GM08714 (cell line): ENCODE data around the gene TMED4.

Experiments
- H3K4me3 ChIP-seq: fragments of 200-500 bp; sonication (Bioruptor generic); 2 replicates; pipeline ENCODE4 v1.5.1; 2014; ENCODE audit warnings: mild to moderate bottlenecking, low read length, inconsistent platforms
- ZNF274 ChIP-seq: IDR thresholded peaks from 2 replicates; pipeline ENCODE4 v1.6.1; 2012; ENCODE audit warnings: mild to moderate bottlenecking, low read depth, low read length

Gene TMED4

DNA sequence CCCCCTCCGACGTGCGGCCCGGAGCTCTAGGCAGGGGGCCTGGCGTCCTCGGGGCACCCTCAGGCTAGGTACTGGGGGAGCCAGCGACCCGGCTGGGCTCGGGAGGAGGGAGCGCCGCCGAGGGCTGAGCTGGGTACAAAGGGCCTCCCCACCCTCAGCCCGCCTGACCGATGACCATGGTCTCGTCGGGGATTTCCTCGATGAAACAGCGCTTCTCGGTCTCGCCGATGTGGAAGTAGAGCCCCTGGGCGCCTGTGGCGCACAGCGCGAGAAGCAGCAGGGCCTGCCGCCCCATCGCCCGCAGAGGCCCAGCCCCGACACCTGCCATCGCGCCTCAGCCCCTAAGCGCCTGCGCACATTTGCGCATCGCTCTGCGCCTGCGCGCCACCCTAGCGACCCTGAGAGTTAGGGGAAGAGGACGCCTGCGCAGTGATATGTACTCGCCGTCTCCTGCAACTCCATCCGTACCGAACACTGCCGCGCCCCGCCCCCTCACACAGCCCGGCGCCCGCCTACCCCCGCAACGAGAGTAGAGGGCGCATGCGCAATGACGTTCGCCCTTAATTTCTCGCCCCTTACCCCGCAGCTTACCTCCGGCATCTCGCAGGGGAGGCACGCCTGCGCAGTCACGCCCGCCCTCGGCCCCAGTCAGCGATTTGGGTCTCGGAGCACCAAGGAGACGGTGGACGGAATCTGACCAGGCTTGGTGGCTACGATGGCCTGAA lies at the start of gene TMED4:
Gene TMED4, minus strand, starts transcription at position 353 of the 725 bp plus-strand sequence. Its CDS starts 25 bp downstream, at position 328.
- no peak for TF ChIP-seq ZNF274
- peak within 1 kb of the TSS; percentile 83 for H3K4me3 ChIP-seq

DNA sequence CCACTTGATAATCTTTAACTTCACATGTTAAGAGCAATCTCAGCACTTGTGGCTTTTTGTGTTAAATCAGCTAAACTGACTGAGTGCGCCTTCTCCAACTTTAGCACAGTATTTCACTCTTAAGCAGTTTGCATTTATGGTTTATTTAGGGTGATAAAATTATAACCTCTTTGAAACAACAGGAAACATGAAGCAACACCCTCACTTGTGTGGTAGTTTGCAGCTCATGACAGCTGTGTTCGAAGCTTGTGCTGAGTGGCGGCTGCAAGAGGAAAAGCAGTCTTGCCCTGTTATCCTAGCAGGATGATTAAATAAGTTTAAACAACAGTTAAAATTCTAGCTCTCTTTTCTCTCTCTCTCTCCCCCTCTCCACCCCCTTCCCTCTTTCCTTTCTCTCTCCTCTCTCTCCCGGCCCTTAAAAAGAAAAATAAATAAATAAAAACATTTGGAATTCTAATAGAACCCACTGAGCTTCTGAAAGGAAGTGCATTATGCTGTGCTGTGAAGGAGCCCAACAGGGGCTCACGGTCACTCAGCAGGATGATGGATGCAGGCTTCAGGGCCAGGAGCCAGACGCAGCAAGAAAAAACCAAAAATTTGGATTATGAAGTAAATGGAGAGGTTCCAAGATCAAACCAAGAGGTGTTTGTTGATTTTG lies 49.6 kb upstream of the TMED4 start:
- H3K4me3 ChIP-seq = no peak overlapping the region
- TF ChIP-seq ZNF274 = no peak

DNA sequence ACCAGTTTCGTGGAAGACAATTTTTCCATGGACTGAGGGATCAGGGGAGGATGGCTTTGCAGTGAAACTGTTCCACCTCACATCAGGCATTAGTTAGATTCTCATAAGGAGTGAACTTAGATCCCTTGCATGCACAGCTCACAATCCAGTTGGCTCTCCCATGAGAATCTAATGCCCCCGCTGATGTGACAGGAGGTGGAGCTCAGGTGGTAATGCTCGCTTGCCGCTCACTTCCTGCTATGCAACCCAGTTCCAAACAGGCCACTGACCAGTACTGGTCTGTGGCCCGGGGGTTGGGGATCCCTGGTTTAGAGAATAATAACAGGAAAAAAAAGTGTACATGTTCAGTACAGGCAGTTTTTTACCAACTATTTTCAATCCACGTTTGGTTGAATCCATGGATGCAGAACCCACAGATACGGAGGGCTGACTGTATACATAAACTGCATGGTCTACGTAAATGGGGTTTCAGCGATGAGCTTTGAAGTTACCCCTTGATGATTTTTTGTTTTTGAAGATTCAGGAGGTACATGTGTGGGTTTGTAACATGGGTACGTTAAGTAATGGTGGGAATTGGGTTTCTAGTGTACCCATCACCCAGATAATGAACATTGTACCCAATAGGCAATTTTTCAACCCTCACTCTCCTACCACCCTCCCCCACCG lies 48.9 kb upstream of the TMED4 start:
- no peak for TF ChIP-seq ZNF274
- H3K4me3 ChIP-seq = no peak overlapping the region

DNA sequence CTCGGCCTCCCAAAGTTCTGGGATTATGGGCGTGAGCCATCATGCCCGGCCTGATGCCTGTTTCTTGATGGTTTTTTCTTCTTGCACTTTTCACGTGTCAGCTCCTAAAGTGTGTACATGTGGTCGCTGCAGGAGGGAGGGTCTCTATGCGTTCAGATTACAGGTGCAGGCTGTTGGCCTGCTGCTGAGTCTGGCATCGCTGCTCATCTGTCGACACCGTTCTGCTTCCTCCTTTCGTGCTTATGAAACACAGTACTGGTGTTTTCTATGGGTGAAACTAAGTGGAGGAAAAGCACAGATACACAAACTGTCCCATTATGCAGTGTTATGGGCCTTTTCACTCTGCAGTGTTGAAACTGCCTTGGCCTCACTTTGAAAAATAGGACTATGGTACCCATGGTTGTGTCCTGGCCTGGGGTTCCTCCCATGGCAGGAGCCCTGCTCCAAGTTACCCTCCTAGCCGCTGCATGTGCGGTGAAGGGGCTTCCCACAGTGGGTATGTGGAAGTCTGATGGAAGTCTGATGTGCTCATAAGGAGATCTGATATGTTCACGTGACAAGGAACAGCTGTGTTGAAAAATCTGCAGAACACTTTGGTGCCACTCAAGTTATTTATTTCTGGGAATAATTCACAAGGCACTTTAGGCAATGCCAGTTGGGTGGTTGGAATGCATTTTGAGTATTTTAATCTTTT lies 47.9 kb upstream of the TMED4 start:
- TF ChIP-seq ZNF274 = no peak
- H3K4me3 ChIP-seq = no peak overlapping the region; the same call in 1 of the 2 replicates

DNA sequence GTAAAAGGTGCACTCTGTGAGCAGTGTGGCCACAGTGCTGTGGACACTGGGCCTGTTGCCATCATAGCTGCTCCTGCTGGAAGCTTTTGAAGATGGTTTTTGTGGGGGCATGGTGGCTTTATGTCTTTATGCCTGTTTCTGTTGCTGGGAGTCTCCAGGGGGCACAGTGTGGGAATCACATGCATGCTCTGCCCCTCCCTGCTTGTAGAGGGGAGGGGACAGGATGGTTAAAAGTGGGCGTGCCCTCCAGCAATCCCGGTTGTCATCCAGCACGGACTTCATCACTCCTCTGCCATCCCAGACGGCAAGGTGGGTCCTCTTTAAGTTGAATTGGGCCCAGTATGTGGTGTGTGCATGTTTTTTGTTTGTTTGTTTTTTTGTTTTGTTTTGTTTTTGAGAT lies 44.6 kb upstream of the TMED4 start:
- H3K4me3 ChIP-seq = no peak overlapping the region
- TF ChIP-seq ZNF274 = no peak

DNA sequence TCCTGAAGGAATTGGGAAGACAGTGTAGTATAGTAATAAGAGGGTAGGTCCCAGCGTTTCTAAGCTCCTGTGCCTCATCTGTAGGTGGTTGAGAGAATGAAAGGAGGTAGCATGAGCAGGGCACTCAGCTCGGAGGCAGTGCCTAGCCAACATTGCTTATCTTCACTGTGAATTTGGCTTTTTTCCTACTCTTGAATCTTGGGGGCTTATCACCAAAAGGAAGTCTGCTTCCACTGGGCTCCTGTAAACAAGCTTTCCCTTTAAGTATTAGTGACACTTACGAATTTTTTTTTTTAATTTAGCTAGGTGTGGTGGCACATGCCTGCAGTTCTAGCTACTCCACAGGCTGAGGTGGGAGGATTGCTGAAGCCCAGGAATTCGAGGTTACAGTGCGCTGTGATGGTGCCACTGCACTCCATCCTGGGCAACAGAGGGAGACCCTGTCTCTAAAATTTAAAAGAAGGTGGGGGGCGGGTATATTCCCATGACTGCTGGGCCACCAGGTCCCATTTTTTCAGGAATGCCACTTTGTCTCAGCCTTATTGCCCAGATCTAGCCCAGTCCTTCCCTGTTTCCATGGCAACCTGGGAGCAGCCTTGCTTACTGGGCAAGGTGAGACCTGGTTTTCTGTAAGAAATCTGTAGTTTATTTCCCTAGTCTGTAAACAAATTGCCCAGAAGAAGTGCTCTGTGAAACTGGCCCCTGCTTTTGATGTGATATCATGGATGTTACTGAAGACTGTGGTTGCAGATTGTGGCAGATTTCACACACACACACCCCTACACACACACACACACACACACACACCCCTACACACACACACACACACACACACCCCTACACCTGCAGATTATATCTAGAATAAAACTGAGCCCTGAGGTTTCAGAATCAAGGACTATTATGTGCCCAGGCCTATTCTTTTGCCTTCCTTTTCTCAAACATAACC lies 43.8 kb upstream of the TMED4 start:
- TF ChIP-seq ZNF274 = no peak
- no peak overlapping the region for H3K4me3 ChIP-seq

DNA sequence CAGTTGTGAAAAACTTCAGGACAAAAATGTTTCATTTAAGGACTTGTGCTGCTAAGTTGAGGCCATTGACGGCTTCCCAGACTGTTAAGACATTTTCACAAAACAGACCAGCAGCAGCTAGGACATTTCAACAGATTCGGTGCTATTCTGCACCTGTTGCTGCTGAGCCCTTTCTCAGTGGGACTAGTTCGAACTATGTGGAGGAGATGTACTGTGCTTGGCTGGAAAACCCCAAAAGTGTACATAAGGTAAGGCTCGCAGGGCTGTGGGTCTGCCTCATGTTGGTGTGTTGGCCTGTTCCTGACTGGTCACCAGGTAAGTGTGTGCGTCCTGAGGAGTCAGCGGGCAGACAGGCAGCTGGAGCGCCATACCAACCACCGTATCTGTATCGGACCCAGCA lies 42.3 kb upstream of the TMED4 start:
- no peak for TF ChIP-seq ZNF274
- H3K4me3 ChIP-seq = no peak overlapping the region

DNA sequence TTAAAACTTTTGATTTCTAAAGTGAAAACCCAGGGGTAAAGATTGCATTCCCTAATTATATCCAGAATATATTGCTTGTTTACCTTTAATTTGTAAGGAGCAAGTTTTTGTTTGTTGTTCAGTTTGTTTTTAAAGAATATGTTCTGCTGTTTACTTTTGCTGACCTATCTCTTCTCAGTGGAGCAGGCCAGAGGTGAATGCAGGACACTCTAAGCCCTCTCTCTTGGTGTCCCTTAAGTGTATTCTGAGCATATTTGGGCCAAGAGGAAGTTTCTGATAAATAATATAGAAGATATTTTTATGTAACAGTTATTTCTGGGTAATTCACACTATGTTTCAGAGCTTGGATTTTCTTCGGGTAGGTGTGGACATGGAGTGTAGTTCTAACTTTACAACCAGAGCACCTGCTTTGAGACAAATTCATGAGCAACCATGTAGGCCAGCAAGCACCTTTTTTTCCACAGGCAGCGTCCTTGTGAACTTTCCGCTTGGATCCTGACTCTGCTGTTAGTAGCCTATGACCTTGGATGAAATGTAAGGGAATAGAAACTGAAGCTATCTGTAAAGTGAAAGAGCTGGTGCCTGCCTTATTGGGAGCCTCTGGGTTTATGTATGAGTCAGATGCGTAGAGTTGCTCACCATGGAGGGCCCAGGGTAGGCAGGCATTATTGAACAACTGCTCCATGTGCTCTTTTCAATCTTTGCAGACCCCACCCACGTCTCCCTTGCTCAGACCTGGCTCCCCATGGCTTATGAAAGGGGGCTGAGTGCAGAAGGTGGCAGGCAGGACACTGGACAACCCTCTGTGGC lies 40.5 kb upstream of the TMED4 start:
- H3K4me3 ChIP-seq = peak overlapping the region; percentile 13; the same call in 1 of the 2 replicates
- no peak for TF ChIP-seq ZNF274

DNA sequence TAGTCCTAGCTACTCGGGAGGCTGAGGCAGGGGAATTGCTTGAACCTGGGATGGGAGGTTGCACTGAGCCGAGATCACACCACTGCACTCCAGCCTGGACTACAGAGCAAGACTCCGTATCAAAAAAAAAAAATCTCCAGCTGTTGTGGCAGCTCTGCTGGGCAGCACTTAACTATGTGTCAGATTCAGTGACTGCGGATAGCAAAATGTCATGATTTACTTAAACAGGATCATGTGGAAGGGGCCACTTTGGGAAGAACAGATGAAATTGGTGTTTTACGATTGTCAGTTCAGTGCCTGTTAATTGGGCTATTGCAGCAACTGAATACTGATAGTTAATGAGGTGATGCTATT lies 39.7 kb upstream of the TMED4 start:
- no peak for TF ChIP-seq ZNF274
- no peak overlapping the region for H3K4me3 ChIP-seq

DNA sequence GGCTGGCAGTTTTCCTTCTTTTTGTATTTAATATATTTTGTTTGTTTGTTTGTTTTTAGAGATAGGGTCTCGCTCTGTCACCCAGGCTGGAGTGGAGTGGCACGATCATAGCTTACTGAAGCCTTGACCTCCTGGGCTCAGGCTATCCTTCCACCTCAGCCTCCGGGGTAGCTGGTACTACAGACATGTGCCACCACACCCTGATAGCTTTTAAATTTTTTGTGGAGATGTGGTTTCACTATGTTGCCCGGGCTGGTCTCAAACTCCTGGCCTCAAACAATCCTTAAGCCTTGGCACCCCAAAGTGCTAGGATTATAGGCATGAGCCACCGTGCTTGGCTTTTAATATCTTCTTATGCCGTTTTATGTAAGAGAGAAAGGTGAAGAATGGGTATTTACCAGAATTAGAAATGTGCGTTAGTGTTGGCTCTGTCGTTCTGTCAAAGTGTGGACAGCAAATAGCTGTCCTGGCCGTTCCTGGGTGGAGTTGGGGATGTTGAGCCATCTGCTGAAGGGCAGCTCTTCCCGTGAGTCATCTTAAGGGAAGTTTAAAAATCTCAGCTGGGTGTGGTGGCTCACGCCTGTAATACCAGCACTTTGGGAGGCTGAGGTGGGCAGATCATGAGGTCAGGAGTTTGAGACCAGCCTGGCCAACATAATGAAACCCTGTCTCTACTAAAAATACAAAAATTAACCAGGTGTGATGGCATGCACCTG lies 39.2 kb upstream of the TMED4 start:
- no peak overlapping the region for H3K4me3 ChIP-seq
- TF ChIP-seq ZNF274 = no peak

DNA sequence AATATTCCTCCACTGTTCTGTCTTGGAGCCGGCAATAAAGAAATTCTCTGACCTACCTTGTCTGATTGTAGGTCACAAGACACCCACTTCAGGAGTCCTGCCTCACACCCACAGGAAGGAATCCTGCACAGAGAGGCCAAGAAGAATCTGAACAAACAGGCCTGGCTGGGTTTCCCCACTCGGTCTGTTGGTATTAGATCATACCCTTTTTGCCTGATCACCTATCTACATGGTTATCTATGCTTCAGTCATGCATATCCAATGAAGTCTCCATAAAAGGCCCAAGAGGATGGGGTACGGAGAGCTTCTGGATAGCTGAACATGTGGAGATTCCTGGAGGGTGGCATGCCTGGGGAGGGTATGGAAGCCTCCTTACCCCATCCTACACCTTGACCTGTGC lies 36.7 kb upstream of the TMED4 start:
- H3K4me3 ChIP-seq = no peak overlapping the region
- TF ChIP-seq ZNF274 = no peak

DNA sequence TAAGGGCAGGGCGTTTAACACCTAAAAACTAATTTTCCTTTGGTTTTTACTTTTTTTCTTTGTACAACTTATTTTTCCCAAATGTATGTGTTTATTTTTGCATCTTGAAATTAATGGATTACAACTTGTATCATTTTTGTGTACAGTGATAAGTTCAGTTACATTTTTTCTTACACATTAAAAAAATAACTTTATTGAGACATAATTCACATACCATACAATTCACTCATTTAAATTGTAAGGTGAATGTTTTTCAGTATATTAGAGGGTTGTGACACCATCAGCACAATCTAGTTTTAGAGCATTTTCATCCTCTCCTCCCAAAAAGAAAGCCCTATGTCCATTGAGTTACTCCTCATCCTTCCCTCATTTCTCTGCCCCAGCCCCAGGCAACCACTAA lies 36.0 kb upstream of the TMED4 start:
- H3K4me3 ChIP-seq = no peak overlapping the region
- TF ChIP-seq ZNF274 = no peak
